Measurements from ENCODE around the gene NEUROG2.
"Not testable (repeated sequence)": the region's sequence is repeated elsewhere in the genome, so short reads cannot be mapped to it uniquely, and the experiment has no call there.

The NEUROG2 gene

GRCh38 chr4:112516471-112517066 lies 589 bp upstream of the NEUROG2 start:
- no peak for TF ChIP-seq POLR2A (IDR thresholded peaks at IDR 0.05; ENCODE audit: low read length)
- TF ChIP-seq GATA1 (IDR thresholded peaks at IDR 0.05; ENCODE audit: low read depth, low read length) = no peak
- DNase-seq = peak in 1 of 2 experiments; percentile 11

- TF ChIP-seq POLR2A (IDR thresholded peaks at IDR 0.05; ENCODE audit: low read length) (no peak), GATA1 (IDR thresholded peaks at IDR 0.05; ENCODE audit: low read depth, low read length) (no peak)
- peak; percentile 47 for DNase-seq
Observed at GRCh38 chr4:112515198-112516065, 548 bp downstream of the NEUROG2 start.

- peak; percentile 34 to 37 for DNase-seq
- TF ChIP-seq GATA1 (IDR thresholded peaks at IDR 0.05; ENCODE audit: low read depth, low read length) (no peak), POLR2A (IDR thresholded peaks at IDR 0.05; ENCODE audit: low read length) (no peak)
Observed at GRCh38 chr4:112514647-112515197, 1.3 kb downstream of the NEUROG2 start.

GRCh38 chr4:112513971-112514646 lies 1.9 kb downstream of the NEUROG2 start:
- DNase-seq = no peak

GRCh38 chr4:112511803-112512118 lies 4.2 kb downstream of the NEUROG2 start:
- no peak for DNase-seq
- TF ChIP-seq GATA1 (IDR thresholded peaks at IDR 0.05; ENCODE audit: low read depth, low read length) (no peak), POLR2A (IDR thresholded peaks at IDR 0.05; ENCODE audit: low read length) (no peak)

More at GRCh38 chr4:112513971-112514646, 1.9 kb downstream of the NEUROG2 start:
- TF ChIP-seq GATA1 (IDR thresholded peaks at IDR 0.05; ENCODE audit: low read depth, low read length) (no peak), POLR2A (IDR thresholded peaks at IDR 0.05; ENCODE audit: low read length) (no peak)

GRCh38 chr4:112511093-112511802 lies 4.7 kb downstream of the NEUROG2 start:
- no peak for DNase-seq
- TF ChIP-seq GATA1 (IDR thresholded peaks at IDR 0.05; ENCODE audit: low read depth, low read length) (no peak), POLR2A (IDR thresholded peaks at IDR 0.05; ENCODE audit: low read length) (no peak)

- TF ChIP-seq GATA1 (IDR thresholded peaks at IDR 0.05; ENCODE audit: low read depth, low read length) = no peak
- no peak for TF ChIP-seq POLR2A (IDR thresholded peaks at IDR 0.05; ENCODE audit: low read length)
- DNase-seq = no peak
Observed at GRCh38 chr4:112510291-112511092, 5.5 kb downstream of the NEUROG2 start.

GRCh38 chr4:112509243-112510141 lies 6.5 kb downstream of the NEUROG2 start:
- no peak for DNase-seq
- no peak for TF ChIP-seq POLR2A (IDR thresholded peaks at IDR 0.05; ENCODE audit: low read length)
- TF ChIP-seq GATA1 (IDR thresholded peaks at IDR 0.05; ENCODE audit: low read depth, low read length) = no peak

GRCh38 chr4:112508356-112508755 lies 7.6 kb downstream of the NEUROG2 start:
- TF ChIP-seq GATA1 (IDR thresholded peaks at IDR 0.05; ENCODE audit: low read depth, low read length) = no peak
- no peak for TF ChIP-seq POLR2A (IDR thresholded peaks at IDR 0.05; ENCODE audit: low read length)
- no peak for DNase-seq

- TF ChIP-seq POLR2A (IDR thresholded peaks at IDR 0.05; ENCODE audit: low read length) (no peak), GATA1 (IDR thresholded peaks at IDR 0.05; ENCODE audit: low read depth, low read length) (no peak)
- no peak for DNase-seq
Observed at GRCh38 chr4:112504807-112505206, 11.2 kb downstream of the NEUROG2 start.

GRCh38 chr4:112502871-112503270 lies 13.1 kb downstream of the NEUROG2 start:
- TF ChIP-seq GATA1 (IDR thresholded peaks at IDR 0.05; ENCODE audit: low read depth, low read length) (no peak), POLR2A (IDR thresholded peaks at IDR 0.05; ENCODE audit: low read length) (no peak)
- DNase-seq = no peak

GRCh38 chr4:112492321-112492720 lies 23.7 kb downstream of the NEUROG2 start:
- no peak for DNase-seq
- TF ChIP-seq GATA1 (IDR thresholded peaks at IDR 0.05; ENCODE audit: low read depth, low read length) (no peak), POLR2A (IDR thresholded peaks at IDR 0.05; ENCODE audit: low read length) (no peak)

GRCh38 chr4:112490808-112491207 lies 25.2 kb downstream of the NEUROG2 start:
- DNase-seq = not testable (repeated sequence)
